ENCODE measurements around the gene TTC1.
"Not testable (repeated sequence)": the region's sequence is repeated elsewhere in the genome, so short reads cannot be mapped to it uniquely, and the experiment has no call there.

TTC1 gene

DNA sequence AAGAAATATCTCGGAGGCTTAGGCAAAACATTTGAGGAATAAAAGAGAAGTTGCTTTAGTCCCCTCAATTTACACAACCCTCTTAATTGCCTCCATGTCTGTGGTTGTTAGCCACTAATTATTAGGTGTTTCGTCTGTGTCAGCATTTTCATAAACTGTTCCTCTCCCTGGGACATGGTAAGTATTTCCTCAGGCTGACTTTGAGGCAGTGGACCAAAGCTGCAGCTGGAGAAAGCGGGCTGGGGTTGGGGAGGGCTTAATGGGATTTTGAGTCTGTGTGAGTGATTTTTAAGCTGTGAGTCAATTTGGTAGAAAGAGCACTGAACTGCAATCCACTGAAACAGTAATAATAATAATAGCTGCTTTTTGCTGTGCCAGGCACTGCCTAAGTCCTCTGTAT, 13.0 kb upstream of the TTC1 start:
- DNase-seq (ENCODE audit: low spot score) = no peak

DNA sequence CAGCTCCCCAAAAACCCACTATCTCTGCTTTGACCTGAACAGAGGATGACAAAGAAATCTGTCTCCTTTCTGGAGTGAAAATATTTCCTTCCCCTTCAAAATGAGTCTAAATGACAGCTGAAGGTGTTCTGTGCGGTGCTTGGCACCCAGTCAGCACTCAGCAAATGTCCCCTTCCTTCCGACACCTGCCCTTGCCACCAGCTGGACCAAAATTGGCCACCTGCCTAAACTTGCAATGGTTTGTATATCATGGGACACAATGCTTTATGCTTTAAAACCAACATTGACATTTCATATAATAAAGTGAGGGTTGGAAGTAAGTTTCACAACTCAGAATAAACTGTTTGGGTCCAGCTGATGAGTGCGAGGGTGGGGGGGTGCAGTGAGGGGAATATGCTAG, 7.5 kb upstream of the TTC1 start:
- DNase-seq (ENCODE audit: low spot score) = no peak

DNA sequence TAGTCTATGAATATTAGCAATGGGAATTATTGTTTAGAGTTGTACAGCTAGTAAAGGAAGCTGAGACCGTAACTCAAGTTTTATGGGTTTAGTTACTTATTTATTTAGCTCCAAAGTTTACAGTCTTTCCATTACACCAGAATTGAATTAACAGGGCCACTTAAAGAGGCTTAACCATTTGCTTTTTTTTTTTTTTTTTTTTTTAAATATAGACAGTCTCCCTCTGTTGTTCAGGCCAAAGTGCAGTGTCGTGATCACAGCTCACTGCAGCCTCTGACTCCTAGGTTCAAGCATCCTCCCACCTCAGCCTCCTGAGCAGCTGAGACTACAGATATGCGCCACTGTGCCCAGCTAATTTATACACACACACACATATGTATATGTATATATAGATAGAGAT, 1.4 kb upstream of the TTC1 start:
- no peak for DNase-seq (ENCODE audit: low spot score)

DNA sequence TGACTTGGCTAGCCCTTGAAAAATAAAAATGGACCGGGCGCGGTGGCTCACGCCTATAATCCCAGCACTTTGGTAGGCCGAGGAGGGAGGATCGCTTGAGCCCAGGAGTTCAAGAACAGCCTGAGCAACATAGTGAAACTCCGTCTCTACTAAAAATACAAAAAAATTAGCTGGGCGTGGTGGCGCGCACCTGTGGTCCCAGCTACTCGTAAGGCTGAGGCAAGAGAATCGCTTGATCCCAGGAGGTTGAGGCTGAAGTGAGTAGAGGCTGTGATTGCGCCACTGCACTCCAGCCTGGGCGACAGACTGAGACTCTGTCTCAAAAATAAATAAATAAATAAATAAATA, 436 bp upstream of the TTC1 start:
- not testable (repeated sequence) for DNase-seq (ENCODE audit: low spot score)

DNA sequence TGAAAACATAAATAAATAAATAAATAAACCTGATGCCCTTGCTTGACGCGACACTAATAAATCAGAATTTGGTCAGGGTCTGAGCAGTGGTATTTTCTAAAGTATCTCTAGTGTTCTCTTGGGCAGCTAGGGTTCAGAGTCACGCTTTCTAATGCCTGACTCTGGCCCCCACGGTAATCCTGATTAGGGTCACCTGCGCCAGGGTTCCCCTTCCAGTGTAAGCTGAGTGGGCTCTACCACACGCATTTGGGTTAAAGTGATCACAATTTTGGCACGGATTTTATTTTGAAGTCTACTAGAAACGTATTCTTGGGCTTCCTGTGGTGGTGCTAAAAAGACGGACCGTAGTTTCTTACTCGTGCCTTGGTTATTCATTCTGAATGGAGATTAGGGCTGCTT, 651 bp downstream of the TTC1 start:
- DNase-seq (ENCODE audit: low spot score) = no peak

DNA sequence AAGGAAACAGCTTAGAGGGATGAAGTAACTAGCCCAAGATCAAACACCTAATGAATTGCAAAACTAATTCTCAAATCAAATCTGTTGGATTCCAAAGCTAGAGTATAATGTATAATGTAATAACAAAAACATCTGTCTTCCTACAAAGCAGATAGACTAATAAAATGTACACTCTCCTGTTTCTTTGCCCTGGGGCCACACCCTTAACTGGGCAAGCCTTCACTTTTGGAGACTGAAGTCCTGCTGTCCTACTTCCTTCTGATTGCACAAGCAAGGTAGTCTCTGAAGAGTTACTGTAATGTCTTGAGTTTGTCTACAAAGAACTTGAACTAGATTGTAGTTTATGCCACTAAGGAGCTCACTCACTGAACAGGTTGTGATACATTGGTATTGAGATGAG, 2.5 kb downstream of the TTC1 start:
- DNase-seq (ENCODE audit: low spot score) = no peak

DNA sequence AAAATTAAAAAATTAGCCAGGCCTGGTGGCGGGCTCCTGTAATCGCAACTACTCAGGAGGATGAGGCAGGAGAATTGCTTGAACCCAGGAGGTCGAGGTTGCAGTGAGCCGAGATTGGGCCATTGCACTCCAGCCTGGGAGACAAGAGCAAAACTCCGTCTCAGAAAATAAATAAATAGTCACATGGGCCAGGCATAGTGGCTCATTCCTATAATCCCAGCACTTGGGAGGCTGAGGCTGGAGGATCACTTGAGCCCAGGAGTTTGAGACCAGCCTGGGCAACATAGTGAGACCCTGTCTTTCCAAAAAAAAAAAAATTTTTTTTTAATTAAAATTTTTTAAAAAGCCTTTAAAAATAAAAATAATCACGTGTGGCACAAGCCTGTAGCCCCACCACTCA, 5.3 kb downstream of the TTC1 start:
- DNase-seq (ENCODE audit: low spot score) = not testable (repeated sequence)

DNA sequence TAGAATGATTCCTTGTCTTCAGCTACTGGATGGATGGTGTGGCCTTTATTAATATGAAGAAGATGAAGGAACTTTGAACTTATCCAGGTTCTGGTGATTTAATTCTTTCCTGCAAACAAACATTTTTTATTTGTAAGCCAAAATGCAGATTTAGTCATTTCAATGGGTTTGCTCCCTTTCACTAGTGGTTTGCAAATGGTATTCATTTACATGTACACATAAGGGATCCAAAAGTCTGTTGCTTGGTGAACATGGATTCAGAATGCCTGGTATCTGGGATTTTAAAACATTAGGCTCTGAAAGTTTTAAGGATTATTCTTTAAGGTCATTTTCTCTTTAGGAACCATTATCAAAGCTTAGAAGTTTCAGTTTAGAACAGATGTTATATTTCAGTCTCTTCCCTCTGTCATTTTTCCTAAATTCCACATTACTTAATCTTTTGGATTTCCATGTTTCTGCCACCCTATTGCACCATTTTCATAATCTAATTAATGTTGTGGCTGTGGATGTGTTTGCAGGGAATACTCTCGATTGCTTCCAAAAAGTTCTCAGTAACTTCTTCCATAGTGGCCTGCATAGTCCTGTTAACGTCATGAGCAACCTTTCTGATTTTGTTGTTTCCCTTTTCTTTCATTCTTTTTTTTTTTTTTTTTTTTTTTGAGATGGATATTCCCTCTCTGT, 10.1 kb downstream of the TTC1 start:
- DNase-seq (ENCODE audit: low spot score) = no peak

DNA sequence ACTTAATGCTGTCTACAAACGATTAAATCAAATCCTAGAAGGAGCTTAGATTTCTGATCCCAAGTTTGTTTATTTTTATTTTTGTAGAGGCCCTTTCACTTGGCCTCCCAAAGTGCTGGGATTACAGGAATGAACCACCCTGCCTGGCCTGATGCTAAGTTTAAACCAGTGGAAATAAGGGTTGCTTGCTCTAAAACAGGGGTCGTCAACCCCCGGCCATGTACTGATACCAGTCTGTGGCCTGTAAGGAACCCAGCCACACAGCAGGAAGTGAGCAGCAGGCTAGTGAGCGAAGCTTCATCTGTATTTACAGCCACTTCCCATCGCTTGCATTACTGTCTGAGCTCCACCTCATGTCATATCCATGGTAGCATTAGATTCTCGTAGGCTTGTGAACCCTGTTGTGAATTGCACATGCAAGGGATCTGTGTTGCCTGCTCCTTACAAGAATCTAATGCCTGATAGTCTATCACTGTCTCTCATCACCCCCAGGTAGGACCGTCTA, 11.4 kb downstream of the TTC1 start:
- no peak for DNase-seq (ENCODE audit: low spot score)

DNA sequence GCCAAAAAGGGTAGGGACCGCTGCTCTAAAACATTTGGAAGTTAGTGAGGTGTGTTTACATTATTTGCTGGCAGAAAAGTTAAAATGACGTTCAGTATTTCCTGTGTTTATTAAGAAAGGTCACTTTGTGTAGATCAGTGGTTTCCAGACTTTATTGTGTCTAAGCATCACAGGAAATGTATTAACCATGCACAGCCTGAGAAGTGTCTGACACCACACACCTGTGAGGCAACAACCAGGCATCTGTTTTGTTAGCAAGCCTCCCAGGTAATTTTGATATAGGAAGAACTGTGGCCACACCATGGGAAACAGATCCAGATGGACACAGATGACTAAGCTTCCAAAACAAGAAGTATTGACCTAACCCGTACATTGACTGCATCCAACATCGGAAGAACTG, 12.0 kb downstream of the TTC1 start:
- DNase-seq (ENCODE audit: low spot score) = no peak

DNA sequence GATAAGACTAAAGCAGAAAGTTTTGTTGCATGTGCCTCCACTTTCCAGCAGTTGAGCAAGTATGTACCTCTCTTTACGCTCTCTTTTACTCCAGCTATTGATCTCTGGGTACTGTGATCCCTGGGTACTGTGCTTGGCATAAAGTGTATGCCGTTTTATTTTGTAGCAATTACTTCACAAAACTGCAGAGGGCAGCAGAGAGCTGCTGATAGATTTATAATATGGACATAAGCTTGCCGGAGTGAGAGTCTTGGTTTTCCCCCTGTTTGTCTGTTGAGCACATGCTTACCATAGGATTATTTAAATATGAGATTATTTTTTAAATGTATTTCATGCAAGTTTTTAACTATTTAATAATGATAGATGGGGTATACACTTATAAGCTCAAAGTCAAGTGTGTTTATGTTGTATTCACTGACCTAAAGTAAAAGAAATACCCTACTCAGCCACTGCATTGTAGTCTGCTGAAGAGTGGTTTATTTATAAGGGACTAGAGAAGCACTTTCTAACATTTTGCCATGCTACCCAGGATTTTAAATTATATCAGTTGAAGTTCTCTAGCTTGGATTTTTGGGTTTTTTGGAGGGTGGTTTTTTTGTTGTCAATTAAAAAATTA, 13.0 kb downstream of the TTC1 start:
- peak; percentile 71 for DNase-seq (ENCODE audit: low spot score)

DNA sequence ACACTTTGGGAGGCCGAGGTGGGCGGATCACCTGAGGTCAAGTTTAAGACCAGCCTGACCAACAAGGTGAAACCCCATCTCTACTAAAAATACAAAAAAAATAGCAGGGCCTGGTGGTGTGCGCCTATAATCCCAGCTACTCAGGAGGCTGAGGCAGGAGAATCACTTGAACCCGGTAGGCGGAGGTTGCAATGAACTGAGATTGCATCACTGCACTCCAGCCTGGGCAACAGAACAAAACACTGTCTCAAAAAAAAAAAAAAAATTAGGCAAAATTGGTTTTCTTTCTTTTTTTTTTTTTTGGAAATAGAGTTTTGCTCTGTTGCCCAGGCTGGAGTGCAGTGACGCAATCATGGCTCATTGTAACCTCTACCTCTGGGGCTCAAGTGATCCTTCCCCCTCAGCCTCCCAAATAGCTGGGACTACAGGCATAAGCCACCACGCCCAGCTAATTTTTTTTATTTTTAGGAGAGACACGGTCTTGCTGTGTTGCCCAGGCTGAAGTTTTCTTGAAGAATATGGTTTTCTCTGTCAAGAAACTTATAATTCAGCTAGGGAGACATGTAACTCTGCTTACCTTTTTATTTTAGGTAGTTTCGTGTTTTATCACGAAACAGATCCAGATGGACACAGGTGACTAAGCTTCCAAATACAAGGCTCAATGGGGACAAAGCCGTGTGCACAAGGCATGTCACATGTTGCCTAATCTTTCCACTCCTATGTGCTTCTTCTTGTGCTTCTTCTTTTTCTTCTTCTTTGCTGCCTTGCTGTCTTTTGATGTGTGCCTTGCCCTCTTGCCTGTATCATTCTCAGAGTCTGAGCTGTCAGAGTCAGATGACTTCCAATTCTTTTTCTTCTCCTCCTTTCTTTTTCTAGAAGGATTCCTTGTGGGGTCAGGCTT, 14.3 kb downstream of the TTC1 start:
- no peak for DNase-seq (ENCODE audit: low spot score)

DNA sequence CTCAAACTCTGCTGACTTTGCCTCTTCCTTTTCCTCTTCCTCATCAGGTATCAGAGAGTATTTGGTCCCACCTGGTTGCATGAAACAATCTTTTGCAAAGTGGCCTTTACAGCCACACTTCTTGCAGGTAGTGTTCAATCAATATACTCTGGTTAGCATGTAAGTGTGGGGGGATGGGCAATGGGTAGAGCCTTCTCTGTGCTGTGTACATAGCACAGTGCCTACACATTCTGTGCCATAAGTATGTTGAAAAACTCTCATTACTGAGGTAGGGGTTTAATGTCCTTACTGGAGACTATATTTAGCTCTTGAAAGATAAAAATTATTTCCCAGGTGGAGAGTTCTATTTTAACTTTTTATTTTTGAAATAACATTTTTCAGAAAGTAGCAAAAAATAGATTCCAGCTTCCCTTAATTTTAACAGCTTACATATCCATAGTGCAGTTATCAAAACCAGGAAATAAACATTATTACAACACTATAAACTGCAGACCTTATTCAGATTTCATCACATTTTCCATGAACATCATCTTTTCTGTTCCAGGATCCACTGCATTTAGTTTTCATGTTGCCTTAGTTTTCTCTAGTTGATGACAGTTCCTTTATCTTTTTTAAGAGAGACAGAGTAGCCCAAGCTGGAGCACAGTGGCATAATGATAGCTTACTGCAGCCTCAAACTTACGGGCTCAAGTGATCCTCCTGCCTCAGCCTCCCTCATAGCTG, 15.1 kb downstream of the TTC1 start:
- DNase-seq (ENCODE audit: low spot score) = no peak

DNA sequence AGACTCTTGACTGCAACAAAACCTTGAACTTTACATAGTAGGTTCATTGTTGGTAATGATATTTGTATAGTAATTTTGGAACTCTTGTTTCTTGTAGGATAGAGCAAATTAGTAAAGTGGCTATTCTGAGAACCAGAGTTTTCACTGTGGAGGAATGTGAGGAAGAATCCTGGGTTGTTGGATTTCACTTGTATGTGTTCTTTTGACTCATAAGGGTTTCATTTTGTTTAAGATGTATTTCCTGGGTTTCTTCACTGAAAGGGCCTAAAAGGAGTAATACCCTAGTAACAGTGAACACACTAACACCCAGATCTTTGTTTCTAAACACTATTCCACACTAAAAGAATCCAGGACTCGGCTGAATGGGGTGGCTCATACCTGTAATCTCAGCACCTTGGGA, 20.1 kb downstream of the TTC1 start:
- no peak for DNase-seq (ENCODE audit: low spot score)

DNA sequence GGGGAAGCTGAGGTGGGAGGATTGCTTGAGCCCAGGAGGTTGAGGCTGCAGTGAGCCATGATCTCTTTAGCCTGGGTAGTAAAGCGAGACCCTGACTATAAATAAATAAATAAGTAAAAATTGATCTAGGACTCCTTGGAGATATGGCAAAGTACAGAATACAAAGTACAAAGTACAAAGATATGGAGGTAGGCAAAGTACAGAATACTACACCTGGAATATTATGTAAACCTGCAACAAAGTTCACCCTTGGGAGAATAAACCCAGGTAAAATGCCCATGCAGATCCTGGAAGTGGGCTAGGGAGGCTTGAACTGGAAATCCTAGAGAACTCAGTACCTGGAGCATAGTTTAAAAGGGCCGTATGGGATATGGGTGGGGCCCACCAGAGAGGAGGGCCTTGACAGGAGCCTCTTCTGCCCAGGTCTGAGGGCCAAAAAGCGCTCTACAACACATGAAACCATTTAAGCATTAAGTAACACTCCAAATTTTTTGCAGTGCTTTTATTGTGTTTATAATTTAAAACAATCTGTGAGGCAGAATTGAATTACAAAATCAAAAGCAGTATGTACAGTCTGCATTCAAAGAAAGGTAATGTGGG, 20.7 kb downstream of the TTC1 start:
- no peak for DNase-seq (ENCODE audit: low spot score)

DNA sequence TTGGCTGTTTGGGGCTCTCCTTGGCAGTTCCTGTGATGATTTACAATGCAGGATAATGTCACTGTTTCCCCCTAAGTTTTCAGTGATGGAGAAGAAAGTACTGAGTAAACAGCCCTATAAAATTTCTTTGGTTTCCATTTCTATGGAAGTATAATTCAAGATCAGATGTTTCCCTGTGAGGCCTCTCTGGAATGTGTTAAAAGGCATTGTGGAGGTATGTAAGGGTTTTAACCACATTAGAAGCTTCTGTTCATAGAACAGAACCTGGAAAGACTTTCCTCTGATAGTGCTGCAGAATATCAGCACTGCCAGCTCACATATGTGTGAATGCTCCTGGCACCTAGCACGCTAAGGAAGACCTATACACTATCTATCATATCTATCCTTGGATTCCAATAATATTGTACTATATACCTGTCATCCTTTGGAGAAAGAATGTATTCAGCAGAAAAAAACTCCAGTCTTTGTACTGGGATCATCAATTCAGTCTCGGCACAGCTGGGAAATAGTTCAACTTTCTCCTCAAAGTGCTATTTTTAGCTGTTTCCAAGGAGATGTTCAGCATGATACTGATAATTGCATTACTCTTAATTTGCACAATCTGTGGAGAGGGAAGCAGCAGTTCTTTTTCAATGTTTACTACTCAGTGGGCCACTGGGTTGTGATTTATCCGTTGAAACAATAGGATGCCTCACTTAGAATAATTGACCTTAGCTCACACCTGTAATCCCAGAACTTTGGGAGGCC, 21.9 kb downstream of the TTC1 start:
- DNase-seq (ENCODE audit: low spot score) = no peak

DNA sequence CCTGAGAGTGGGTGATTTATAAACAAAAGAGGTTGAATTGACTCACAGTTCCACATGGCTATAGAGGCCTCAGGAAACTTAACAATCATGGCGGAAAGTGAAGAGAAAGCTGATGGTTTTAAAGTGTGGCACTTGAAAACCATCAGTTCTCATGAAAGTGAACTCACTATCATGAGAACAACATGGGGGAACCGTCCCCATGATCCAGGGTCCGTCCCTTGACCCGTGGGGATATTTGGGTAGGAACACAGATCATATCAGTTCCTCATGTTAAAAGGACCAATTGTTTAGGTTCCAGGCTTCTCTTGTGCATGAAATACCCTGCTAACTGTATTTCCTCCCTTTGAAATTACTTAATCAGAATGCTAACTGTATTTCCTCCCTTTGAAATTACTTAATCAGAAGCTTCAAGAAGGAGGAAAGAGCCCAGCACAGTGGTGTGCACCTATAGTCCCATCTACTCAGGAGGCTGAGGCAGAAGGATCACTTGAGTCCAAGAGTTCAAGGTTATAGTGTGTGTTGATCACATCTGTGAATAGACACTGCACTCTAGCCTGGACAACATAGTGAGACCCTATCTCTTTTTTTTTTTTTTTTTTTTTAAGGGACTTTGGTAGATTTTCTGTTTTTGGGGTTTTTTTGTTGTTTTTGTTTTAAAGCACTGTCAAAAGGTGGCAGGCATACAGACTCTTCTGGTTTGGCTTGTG, 24.8 kb downstream of the TTC1 start:
- DNase-seq (ENCODE audit: low spot score) = no peak

DNA sequence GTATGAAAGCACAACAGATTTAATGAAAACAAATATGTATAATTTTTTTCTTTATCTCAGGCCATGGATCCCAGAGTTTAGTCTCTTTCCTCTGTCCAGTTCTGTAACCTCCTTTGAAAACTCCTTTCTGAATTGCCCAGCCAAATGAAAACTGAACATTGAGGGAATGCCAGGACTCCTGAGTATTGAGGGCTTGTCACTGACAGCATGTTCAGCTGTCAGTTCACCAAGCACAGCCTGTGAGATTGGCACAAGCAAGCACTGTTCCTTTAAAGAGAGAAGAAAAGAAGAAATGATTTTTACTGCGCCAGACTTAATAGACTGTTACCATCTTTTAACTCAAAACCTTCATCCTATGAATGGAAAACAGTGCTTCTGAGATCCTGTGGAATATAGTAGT, 27.3 kb downstream of the TTC1 start:
- DNase-seq (ENCODE audit: low spot score) = no peak

DNA sequence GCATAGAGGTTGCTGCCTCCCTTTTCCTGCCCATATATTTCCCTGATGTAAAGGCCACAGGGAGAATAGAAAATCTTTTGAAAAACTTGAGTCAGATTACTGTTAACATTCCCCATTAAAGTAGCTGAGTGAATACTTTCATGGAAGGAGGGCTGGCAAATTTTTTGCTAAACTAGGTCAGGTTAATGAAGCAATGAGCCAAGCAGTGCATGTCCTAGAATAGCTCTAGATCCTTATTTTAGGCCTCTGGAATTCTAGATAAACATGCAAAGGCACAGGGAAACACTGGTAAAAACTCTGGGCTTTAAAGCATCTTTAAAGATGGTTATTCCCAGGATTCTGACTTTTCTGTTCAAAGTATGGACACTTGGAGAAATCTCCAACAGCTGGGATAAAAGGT, 27.9 kb downstream of the TTC1 start:
- DNase-seq (ENCODE audit: low spot score) = no peak

DNA sequence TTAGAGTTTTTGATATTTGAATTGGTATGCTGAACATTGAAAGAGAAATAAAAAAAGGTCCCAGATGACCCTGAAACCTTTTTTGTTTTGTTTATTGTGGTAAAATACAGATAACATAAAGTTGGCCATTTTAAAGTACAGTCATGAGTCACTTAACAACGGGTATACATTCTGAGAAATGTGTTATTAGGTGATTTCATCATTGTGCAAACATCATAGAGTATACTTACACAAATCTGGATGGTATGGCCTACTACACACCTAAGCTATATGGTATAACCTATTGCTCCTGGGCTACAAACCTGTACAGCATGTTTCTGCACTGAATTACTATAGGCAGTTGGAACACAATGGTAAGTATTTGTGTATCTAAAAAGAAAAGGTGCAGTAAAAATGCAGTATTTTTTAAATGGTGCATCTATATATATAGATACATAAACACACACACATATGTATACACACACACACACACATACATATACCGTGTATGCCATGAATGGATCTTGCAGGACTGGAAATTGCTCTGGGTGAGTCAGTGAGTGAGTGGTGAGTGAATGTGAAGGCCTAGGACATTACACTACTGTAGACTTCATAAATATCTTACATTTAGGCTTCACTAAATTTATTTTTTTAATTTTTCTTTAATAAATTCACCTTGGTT, 31.0 kb downstream of the TTC1 start:
- DNase-seq (ENCODE audit: low spot score) = peak; percentile 10
